Stomach smooth muscle (tissue), 2 donors: ENCODE data around the gene ARHGEF28.

Experiments used
- H3K27ac ChIP-seq: one replicate; pipeline ENCODE4 v1.7.0; 2013; ENCODE audit warnings: mild to moderate bottlenecking, low read length, inconsistent platforms
- H3K27me3 ChIP-seq, 2 donors: one replicate each; pipeline ENCODE4 v1.7.0; 2013; ENCODE audit warnings: low read length in 2 of 2; ENCODE audit not compliant: insufficient read depth in 2 of 2, control insufficient read depth in 1 of 2
- H3K36me3 ChIP-seq, 2 donors: one replicate each; pipeline ENCODE4 v1.7.0; 2013; ENCODE audit warnings: low read length in 2 of 2; ENCODE audit not compliant: control insufficient read depth in 2 of 2, insufficient read depth in 2 of 2
- H3K4me1 ChIP-seq: one replicate; pipeline ENCODE4 v1.7.0; 2013; ENCODE audit warnings: low read length; ENCODE audit not compliant: control insufficient read depth, insufficient read depth
- H3K4me3 ChIP-seq, 2 donors: one replicate each; pipeline ENCODE4 v1.7.0; 2013; ENCODE audit warnings: low read length in 2 of 2
- H3K9ac ChIP-seq, 2 donors: one replicate each; pipeline ENCODE4 v1.7.0; 2013; ENCODE audit warnings: low read length in 2 of 2, mild to moderate bottlenecking in 1 of 2
- H3K9me3 ChIP-seq, 2 donors: one replicate each; pipeline ENCODE4 v1.7.0; 2013; ENCODE audit warnings: low read length in 2 of 2; ENCODE audit not compliant: control insufficient read depth in 2 of 2
- donor health status: healthy.
- donor health status: Pancreatic carcinoma.

ARHGEF28 gene

GRCh38 chr5:73938938-73939320 lies 312.9 kb downstream of the ARHGEF28 start:
- Histone ChIP-seq H3K36me3 (no peaks in the 10 kb centered on the region), H3K9me3 (peaks cover 0 to 6% of the 10 kb centered on the region in 2 donors), H3K9ac (no peak overlapping the region), H3K27me3 (no peaks in the 10 kb centered on the region), H3K4me1 (no peaks in the 10 kb centered on the region), H3K4me3 (no peak overlapping the region), H3K27ac (no peak overlapping the region)

GRCh38 chr5:73939557-73939956 lies 313.6 kb downstream of the ARHGEF28 start:
- H3K27me3 ChIP-seq: no peaks in the 10 kb centered on the region
- no peak overlapping the region for H3K4me3 ChIP-seq
- H3K4me1 ChIP-seq: no peaks in the 10 kb centered on the region
- H3K9me3 ChIP-seq: peaks cover 0 to 8% of the 10 kb centered on the region in 2 donors
- no peak overlapping the region for H3K9ac ChIP-seq
- H3K36me3 ChIP-seq: no peaks in the 10 kb centered on the region
- no peak overlapping the region for H3K27ac ChIP-seq

DNA sequence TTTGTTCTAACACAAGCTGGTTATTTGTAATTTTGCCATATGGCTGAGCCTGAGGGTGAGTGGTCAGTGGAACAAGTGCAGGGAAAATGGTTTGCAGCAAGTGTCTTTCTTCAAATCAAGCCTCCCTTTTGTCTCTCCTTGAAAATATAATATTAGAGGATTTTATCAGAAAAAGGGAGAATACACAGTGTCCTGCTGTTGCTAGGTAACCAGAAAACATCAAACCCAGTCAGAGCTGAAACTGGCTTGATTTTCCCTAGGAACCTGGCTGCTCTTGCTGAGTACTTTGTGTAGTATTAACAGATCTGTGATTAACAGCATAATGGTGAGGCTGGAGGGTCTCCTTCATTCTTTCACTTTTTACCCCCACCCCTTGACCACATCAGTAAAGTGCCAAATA lies 314.0 kb downstream of the ARHGEF28 start:
- Histone ChIP-seq H3K36me3 (no peaks in the 10 kb centered on the region), H3K9me3 (peaks cover 0 to 12% of the 10 kb centered on the region in 2 donors), H3K27ac (no peak overlapping the region), H3K9ac (no peak overlapping the region), H3K4me3 (no peak overlapping the region), H3K27me3 (no peaks in the 10 kb centered on the region), H3K4me1 (no peaks in the 10 kb centered on the region)

- Histone ChIP-seq H3K27ac (no peak overlapping the region), H3K36me3 (no peaks in the 10 kb centered on the region), H3K9me3 (peaks cover 0 to 14% of the 10 kb centered on the region in 2 donors), H3K4me1 (no peaks in the 10 kb centered on the region), H3K27me3 (no peaks in the 10 kb centered on the region), H3K4me3 (no peak overlapping the region), H3K9ac (no peak overlapping the region)
Observed at GRCh38 chr5:73940801-73941200, 314.8 kb downstream of the ARHGEF28 start.

GRCh38 chr5:73942783-73943182 lies 316.8 kb downstream of the ARHGEF28 start:
- no peak overlapping the region for H3K9ac ChIP-seq
- H3K36me3 ChIP-seq: no peaks in the 10 kb centered on the region
- H3K4me1 ChIP-seq: no peaks in the 10 kb centered on the region
- no peak overlapping the region for H3K27ac ChIP-seq
- peaks cover 0 to 14% of the 10 kb centered on the region in 2 donors for H3K9me3 ChIP-seq
- no peaks in the 10 kb centered on the region for H3K27me3 ChIP-seq
- no peak overlapping the region for H3K4me3 ChIP-seq

DNA sequence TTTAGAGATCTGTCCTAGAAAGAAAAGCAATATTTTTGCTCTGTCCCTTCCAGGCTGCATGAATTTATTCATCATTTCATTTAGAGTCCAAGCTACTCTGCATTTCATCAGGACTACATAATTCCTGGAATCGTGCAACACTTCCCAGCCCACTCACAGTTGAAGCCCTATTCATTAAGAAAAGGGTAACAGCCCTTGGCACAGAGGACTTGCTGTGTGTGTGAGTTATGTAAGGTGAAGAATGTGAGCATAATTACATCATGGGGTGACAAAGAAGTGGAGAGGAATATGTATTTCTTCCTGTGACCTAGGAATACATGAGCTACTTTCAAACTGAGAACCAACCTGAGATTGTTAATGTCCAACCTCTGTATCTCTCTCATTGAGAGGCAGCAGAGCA lies 317.4 kb downstream of the ARHGEF28 start:
- H3K27ac ChIP-seq: no peak overlapping the region
- no peak overlapping the region for H3K9ac ChIP-seq
- peaks cover 0 to 14% of the 10 kb centered on the region in 2 donors for H3K9me3 ChIP-seq
- no peaks in the 10 kb centered on the region for H3K36me3 ChIP-seq
- no peak overlapping the region for H3K4me3 ChIP-seq
- H3K27me3 ChIP-seq: no peaks in the 10 kb centered on the region
- no peaks in the 10 kb centered on the region for H3K4me1 ChIP-seq

- H3K4me3 ChIP-seq: no peak overlapping the region
- peaks cover 3% of the 10 kb centered on the region for H3K4me1 ChIP-seq
- no peak overlapping the region for H3K27ac ChIP-seq
- no peak overlapping the region for H3K9ac ChIP-seq
- no peaks in the 10 kb centered on the region for H3K36me3 ChIP-seq
- H3K9me3 ChIP-seq: peaks cover 0 to 14% of the 10 kb centered on the region in 2 donors
- no peaks in the 10 kb centered on the region for H3K27me3 ChIP-seq
Observed at GRCh38 chr5:73944581-73944980, 318.6 kb downstream of the ARHGEF28 start.

DNA sequence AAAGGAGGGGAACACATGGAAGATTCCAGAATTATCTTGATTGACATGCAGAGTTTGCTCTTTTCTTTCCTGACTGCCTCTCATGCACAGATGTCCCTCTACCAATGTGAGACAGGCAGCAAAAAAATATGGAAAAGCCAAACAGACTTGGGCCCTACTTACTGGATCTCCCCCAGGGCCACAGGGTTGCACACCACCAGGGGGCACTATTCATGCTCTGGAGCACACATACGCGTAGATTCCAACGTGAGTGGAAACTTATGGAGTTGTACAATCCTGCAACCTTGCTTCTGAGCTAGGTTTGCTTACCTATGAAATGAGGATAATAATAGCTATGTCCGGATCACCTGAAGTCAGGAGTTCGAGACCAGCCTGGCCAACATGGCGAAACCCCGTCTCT lies 319.5 kb downstream of the ARHGEF28 start:
- Histone ChIP-seq H3K27ac (no peak overlapping the region), H3K4me3 (no peak overlapping the region), H3K9ac (no peak overlapping the region), H3K4me1 (peaks cover 3% of the 10 kb centered on the region), H3K9me3 (peaks cover 0 to 14% of the 10 kb centered on the region in 2 donors), H3K27me3 (no peaks in the 10 kb centered on the region), H3K36me3 (no peaks in the 10 kb centered on the region)

GRCh38 chr5:73946278-73946677 lies 320.3 kb downstream of the ARHGEF28 start:
- H3K4me3 ChIP-seq: no peak overlapping the region
- peaks cover 3% of the 10 kb centered on the region for H3K4me1 ChIP-seq
- no peak overlapping the region for H3K9ac ChIP-seq
- H3K36me3 ChIP-seq: no peaks in the 10 kb centered on the region
- H3K27ac ChIP-seq: no peak overlapping the region
- no peaks in the 10 kb centered on the region for H3K27me3 ChIP-seq
- peaks cover 0 to 14% of the 10 kb centered on the region in 2 donors for H3K9me3 ChIP-seq

DNA sequence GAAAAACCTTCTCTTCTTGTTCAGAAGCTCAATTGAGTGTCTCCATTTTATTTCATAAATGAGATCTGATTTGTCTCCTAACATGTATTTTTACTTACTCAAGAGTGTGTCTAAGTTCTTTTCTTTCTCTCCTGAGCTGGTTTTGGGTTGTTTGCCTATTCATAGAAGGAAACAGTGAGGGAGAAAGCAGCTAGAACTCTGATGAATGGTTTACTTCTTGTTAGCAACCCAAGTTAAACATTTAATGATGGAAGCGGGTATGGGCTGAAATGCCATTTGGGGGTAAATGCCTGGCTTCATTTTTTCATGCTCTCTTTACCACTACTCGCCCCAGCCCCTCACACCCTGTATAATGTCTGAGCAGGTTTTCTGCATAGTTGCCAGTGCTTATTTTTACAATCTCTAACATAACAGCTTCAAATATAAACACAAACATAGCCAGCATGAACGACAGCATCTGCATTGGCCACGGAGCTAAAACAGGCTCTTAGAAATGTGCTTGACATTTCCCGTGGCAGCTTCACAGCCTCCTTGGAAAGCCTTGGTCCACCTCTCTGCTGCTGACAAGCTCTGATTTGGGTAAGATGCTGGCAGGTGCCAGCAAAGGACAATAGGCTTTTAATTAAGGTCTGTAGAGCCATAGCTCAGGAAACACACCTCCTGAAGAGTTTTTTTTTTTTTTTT lies 321.1 kb downstream of the ARHGEF28 start:
- Histone ChIP-seq H3K9me3 (peaks cover 0 to 14% of the 10 kb centered on the region in 2 donors), H3K27me3 (no peaks in the 10 kb centered on the region), H3K4me1 (peaks cover 3% of the 10 kb centered on the region), H3K9ac (no peak overlapping the region), H3K27ac (no peak overlapping the region), H3K36me3 (no peaks in the 10 kb centered on the region), H3K4me3 (no peak overlapping the region)

DNA sequence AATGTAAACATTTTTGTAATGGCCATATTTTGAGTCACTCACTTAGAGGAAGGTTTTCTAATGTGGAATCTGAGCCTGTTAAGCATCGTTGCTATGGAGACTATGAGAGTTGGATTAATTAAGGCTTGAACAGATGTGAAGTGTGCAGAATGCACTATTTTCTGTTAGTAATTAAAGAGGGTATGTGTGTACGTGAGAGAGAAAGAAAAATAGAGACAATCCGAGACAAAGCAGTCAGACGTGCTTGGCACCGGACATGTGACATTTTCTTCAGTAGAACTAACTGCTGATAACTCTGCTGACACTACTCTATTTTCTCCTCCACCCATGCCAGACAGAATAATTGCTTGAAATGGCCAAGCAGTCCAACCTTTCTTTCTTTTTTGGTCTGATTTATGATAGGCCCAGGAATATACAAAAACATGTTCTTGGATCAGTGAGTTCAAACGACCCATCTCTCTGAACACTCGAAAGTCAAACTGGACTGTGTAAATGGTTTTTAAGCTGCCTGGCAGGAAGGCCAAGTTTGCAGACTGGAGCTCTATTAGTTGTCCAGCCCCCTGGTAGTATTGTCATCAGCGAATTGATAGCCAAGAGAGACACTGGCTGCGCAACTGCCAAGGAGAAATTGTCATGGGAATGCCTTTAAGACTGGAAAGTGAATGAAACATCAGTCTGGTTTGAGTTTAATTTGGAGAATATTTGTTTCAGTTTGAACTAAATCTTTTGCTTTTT lies 322.1 kb downstream of the ARHGEF28 start:
- Histone ChIP-seq H3K27ac (no peak overlapping the region), H3K27me3 (no peaks in the 10 kb centered on the region), H3K9me3 (peaks cover 0 to 10% of the 10 kb centered on the region in 2 donors), H3K36me3 (no peaks in the 10 kb centered on the region), H3K9ac (no peak overlapping the region), H3K4me1 (peaks cover 3% of the 10 kb centered on the region), H3K4me3 (no peak overlapping the region)
